Measurements from ENCODE around the gene SORCS2. TPM values are rescaled to one million over a fixed set of nuclear protein-coding genes. Genes with fewer than 3 reads are reported as not detected.

SORCS2 gene
- total RNA-seq, 2 donors from 2014 or later: 0.25 TPM; not detected in 1

DNA sequence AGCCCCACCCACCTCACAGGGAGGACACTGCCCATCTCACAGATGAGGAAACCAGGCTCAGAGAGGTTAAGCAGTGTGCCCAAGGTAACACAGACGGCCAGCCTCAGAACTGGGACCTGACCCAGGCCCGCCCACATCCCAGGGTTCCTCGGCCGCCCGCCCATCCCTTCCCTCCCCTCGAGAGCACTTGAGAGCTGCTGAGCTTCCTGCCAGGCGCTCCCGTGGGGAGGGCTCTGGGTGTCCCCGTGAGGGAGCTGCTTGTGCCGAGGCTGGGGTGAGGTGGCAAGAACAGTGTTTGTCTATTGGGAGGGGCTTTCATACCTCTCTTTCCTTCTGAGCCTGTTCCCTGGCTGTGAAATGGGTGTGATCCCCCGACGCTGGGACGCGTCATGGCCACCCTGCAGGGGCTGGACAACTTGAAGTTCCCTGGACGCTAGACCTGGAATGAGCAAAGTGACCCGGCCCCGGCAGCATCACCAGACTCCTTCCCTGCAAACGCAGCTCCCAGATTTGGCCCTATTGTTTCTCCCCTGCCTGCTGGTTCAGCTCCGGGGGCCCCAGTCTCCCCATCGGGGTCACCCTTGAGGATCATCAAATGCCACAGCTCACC lies 542.4 kb downstream of the SORCS2 start:
- Mint-ChIP-seq H3K36me3 (no peaks in the 10 kb centered on the region), H3K9me3 (no peaks in the 10 kb centered on the region), H3K27ac (no peak overlapping the region)
- DNase-seq (ENCODE audit: low spot score in 2 of 2) (no peak), ATAC-seq (no peak)

DNA sequence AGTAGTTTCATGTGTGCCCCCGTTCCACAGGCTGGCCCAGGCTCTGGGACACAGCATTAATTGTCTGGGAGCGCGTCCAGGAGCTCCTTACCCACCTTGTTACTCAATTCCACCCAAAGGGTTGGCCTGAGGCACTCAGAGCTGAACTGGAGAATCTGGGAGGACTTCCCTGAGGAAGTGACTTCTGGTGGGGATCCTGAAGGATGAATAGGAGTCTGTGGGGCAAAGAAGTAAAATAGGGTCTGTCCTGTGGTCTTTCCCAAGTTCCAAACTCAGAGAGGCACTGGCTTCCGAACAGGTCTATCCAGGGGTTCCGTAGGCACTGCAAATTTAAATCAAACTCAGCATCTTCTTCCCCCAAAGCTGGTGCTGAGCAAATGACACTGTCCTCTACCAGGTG lies 543.1 kb downstream of the SORCS2 start:
- Mint-ChIP-seq H3K9me3 (no peaks in the 10 kb centered on the region), H3K27ac (no peak overlapping the region), H3K36me3 (no peaks in the 10 kb centered on the region)
- no peak for ATAC-seq
- DNase-seq (ENCODE audit: low spot score in 2 of 2): no peak

DNA sequence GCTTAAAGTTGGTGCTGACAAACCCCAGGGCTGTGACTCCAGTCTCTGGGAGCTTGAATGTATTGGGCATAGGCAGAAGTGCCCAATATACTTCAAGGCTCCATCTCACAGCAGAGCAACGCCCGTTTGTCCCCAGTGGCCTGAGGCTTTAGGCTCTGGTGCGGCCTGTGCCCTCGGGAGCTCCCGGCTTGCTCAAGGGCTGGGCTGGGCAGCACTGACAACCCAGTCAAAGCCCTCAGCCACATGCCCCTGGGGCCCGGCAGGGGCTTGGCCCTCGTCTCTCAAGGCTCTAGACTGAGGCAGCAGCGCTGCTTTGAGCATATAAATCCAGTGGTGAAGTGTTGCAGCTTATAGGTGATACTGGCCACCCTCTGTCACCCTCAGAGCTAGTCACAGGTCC lies 543.6 kb downstream of the SORCS2 start:
- no peaks in the 10 kb centered on the region for H3K9me3 Mint-ChIP-seq
- DNase-seq (ENCODE audit: low spot score in 2 of 2): no peak
- H3K36me3 Mint-ChIP-seq: no peaks in the 10 kb centered on the region
- no peak overlapping the region for H3K27ac Mint-ChIP-seq
- no peak for ATAC-seq

DNA sequence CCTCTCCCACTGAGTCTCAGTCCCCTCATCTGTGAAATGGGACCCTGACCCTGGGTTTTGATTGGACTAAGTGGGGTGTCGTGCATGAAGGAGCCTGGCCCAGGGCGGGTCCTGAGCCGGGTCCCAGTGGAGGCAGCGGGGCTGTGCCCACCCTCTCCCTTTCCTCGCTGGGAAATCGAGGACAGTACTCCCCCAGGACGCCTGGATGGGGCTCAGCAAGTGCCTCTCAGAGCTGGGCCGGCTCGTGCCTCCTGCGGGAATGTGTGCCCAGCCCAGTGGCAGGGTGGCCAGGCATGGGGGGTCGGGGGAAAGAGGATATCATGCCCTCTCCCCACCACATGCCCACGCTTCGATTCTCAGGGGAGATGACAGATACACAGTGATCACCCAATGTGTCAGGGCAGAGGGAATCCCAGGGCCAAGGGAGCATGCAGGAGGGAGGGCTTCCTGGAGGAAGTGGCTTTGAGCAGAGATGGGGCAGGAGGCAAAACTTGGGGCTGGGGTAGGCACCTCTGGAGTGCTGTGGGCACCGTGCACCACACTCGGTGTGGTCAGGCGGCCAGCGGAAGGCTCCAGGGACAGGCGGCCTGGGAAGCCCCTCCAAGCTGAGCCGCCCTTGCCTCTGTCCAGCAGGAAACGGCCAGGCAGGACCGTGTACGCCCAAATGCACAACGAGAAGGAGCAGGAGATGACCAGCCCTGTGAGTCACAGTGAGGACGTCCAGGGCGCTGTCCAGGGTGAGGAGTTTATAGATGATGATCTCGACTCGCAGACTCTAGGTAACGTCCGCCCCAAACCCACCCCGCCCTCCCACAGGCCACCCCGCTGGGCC lies 544.3 kb downstream of the SORCS2 start:
- DNase-seq (ENCODE audit: low spot score in 2 of 2): no peak
- Mint-ChIP-seq H3K36me3 (no peaks in the 10 kb centered on the region), H3K9me3 (no peaks in the 10 kb centered on the region), H3K27ac (no peak overlapping the region)
- ATAC-seq: no peak

DNA sequence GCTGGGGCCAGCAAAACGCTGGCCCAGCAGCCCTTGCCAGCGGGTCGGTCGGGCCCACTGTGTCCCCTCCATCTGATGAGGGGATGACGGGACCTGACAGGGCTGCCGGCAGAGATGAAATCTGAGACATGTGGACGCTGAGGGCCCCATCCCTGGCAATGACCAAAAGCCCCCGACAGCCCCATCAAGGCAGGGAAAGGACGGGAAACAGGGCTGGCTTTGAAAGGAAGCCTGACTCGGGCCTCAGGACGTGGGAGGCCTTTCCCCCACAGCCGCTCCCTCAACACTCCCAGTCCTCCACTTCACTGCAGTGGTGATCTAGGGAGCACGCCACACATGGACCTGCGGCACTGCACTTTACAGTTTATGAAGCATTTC lies 544.9 kb downstream of the SORCS2 start:
- no peak for ATAC-seq
- no peaks in the 10 kb centered on the region for H3K9me3 Mint-ChIP-seq

DNA sequence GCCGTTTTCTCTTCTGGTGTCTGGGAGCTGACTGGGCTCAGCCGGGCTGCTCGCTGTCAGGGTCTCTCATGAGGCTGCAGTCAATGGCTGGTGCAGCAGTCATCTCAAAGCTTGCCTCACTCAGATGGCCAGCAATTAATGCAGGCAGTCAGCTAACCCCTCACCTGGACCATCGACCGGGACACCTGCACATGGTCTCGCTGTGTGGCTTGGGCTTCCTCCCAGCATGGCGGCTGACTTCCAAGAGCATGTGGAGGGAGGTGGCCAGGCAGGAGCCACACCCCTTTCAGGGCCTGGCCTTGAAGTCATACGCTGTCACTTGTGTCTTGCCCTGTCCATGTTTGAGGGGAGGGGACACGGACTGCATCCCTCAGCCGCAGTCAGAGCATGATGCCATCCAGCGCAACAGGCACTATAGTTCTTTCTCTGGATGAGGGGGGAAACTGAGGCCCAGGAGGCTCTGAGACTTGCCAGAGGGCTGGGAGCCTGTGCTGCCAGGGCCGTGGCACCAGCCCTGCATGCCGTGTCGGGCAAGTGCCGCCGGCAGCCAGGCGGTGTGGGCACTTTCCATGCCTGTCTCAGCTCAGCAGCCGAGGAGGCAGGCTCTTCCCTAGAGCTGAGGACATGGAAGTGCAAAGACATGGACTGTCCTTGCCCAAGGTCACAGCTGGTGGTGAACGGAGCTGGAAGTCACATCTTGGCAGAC lies 545.6 kb downstream of the SORCS2 start:
- DNase-seq (ENCODE audit: low spot score in 2 of 2): no peak

More for the DNA sequence above, 544.9 kb downstream of the SORCS2 start:
- no peak for DNase-seq (ENCODE audit: low spot score in 2 of 2)
- H3K36me3 Mint-ChIP-seq: no peaks in the 10 kb centered on the region
- H3K27ac Mint-ChIP-seq: no peak overlapping the region

DNA sequence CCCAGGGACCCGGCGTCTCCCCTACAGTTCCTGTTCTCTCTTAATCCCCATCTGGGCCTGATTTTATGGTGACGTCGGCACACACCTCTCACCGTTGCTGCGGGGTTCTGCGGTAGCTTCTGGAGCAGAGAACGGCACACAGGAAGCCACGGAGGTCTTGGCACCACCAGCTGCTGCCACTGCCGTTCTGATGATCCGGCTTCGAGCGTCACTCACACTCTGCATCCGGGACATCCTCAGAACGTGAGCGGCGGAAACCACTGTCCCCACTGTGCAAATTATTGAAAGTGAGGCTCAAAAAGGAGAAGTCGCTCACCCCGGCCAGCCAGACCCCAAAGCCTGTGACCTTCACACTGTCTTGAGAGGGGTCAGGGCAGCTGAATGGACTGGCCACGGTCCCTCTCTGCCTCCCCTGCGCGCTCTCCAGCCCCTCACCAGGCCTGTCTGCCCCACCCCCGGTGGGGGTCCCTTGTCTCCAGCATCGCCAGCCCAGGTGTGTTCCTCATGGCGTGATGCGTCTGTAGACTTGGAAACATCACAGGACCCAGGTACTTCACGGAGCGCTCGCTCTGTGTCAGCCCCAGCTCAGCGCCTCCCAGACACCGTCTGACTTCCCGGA lies 546.2 kb downstream of the SORCS2 start:
- DNase-seq (ENCODE audit: low spot score in 2 of 2): no peak
- Mint-ChIP-seq H3K9me3 (no peaks in the 10 kb centered on the region), H3K36me3 (no peaks in the 10 kb centered on the region), H3K27ac (no peak overlapping the region)
- no peak for ATAC-seq

More for the DNA sequence above, 545.6 kb downstream of the SORCS2 start:
- Mint-ChIP-seq H3K36me3 (no peaks in the 10 kb centered on the region), H3K27ac (no peak overlapping the region), H3K9me3 (no peaks in the 10 kb centered on the region)
- ATAC-seq: no peak

DNA sequence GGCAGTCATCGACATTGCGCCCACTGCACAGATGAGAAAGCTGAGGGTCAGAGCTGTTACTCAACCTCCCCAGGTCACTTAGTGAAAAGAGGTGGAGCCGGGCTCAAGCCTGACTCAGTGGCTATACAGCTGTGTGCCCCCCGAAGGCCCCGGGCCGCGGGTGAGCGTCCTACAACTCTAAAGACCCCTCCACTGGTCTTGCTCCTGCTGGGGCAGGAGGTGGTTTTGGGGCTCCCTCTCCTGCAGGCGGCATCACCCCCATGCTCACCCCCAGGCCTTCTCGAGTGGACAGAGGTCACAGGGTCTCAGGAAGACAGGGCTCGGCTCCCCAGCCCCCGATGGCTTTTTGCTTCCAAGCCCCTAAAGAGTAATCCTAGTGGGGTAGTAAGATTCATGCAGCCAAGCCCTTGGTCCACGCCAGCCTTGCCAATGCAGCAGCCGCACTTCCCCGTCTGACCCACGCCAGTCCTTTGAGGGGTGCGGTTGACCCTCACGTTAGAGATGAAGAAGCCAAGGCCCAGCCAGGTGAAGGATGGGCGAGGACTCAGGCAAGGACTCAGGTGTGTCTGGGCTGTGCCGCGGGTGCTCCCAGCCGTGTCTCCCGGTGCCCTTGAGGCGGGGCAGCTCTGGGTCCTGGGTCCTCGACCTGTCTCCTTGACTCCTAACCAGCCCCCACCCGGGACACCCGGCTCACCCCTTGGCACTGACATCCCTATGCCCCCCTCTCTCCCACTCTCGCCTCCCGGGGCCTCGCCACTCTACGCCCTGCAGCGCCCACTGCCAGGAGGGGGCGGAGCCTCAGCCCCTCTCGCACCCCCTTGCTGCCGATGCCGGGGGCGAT lies 547.0 kb downstream of the SORCS2 start:
- H3K9me3 Mint-ChIP-seq: no peaks in the 10 kb centered on the region
- no peaks in the 10 kb centered on the region for H3K36me3 Mint-ChIP-seq
- DNase-seq (ENCODE audit: low spot score in 2 of 2) (no peak), ATAC-seq (no peak)
- H3K27ac Mint-ChIP-seq: no peak overlapping the region

DNA sequence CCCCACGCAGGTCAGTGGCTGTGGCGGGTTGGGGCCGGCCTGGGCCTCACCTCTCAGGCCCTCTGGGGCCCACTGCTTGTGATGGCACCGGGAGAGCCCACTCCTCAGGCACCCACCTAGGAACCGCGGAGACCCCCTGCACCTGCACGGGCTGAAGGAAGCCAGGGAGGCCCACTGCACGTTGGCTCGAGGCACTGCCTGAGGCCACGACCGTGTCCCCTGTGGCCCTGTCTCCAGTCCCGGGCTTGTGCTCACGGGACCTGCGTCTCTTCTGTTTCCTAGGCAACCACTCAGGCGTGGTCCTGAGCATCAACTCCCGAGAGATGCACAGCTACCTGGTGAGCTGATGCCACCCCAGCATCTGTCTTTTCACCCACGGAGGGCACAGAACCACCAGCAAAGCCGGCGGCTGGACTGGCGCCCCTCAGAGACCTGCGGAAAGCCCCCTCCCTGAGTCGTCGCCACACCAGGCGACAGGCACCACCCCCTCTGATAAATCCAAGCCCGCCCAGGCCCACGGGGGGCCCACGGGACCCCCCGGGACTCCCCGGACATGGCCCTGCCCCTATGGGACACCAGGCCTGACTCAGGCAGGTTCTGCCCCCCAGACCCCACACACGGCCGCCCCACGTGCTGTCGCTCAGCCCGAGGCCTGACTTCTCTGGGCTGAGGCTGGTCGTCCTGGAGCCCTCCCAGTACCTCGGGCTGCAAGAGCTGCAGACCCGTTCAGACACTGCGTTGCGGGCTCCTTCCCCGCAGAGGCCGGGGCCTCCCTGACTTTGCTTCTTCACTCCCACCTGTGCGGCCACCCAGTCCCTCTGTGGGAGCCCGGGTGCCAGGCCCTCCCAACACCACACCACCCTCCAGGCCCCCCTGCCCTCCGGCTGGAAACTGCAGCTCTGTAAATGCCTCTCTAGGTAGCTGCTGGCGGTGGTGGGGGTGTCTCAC lies 547.9 kb downstream of the SORCS2 start:
- Mint-ChIP-seq H3K9me3 (no peaks in the 10 kb centered on the region), H3K36me3 (no peaks in the 10 kb centered on the region), H3K27ac (no peak overlapping the region)
- DNase-seq (ENCODE audit: low spot score in 2 of 2): no peak
- no peak for ATAC-seq

DNA sequence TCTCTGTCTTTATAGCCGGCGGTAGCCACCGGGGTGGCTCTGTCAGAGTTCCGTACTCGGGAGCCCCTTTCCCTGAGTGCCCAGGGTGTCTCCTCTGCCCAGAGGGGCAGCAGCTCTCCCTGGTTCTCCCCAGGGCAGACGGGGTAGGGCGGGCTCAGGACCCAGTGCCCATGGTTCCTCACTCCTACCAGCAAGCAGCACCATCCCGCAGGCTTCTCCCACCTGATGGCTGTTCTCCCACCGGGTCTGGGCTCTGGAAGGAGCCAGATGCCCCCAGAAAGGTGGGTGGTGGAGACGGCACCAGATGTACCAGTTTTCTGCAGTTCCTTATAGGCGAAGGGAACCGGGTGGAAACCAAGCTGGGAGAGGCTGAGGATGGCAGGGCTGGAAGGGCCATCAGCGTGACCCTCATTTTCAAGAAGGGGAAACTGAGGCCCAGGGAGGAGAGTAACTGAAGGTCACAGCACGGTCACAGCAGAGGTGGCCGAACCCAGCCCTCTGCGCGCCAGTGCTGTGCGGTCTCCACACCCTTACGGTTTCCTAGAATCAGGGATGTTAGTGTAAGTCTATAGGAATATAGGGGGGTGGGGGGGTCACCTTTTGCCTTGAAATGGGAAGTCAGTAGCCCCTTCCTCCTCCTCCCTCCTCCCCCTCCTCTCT lies 548.7 kb downstream of the SORCS2 start:
- no peak for ATAC-seq
- Mint-ChIP-seq H3K36me3 (no peaks in the 10 kb centered on the region), H3K27ac (no peak overlapping the region), H3K9me3 (no peaks in the 10 kb centered on the region)
- DNase-seq (ENCODE audit: low spot score in 2 of 2): no peak

DNA sequence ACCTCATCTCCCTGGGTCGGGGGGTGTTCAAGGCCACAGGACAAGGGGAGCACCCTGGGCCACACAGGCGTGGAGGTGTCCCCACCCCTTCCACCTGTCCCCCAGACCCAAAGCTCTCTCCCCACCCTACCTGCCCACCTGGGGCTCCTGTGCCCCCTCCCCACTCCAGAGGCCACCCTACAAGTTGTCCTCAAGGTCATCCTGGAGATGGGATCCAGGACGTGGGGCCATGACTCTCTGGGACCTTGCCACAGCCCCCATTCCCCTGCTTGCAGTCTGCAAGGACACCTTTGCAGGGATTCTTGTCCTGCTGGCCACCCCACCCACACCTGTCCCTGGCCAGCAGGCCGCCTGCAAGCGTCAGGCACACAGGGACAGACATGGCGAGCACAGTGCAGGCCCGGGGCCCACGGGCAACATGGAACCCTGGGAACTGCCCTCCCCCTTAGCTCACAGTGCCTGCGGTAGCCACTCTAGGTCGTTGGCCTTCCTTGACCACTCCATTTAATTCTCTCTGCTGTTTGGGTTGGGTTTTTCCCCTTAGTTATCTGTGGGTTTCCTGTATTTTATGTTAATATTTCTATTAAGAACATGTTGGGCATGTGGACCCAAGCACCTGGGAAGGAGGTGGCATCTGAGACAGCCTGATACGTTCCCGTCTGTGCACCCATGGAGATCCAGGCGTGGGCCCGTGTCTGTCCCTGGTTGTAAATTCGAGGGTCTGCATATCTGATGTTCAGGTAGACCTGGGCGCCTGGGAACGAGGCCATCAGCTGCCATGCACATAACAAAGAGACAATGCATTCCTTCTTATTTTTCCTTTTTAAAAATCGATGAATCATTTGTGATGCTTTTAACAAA lies 549.8 kb downstream of the SORCS2 start:
- Mint-ChIP-seq H3K36me3 (no peaks in the 10 kb centered on the region), H3K27ac (peak overlapping the region in 1 of 2 donors; percentile 17), H3K9me3 (no peaks in the 10 kb centered on the region)
- no peak for ATAC-seq
- no peak for DNase-seq (ENCODE audit: low spot score in 2 of 2)

DNA sequence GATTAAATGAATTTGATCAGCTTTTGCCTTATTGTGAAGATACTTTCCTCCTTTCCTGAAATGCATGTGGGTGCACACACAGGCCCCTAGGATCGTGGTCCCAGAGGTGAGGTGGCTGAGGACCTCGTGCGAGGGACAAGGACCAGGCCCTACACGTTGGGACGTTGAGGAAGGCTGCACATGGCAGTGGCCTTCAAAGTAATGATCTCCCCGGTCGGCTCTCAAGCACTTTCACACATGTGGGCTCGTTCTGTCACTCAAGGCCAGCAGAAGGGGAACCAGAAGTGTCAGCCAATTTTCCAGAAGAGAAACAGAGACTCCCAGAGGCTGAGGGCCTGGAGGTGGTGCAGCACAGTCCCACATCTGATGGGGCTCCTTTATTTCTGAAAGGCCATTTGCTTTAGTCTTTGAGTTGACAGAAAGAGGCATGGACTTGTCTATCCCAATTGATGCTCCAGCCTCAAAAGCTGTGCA lies 550.5 kb downstream of the SORCS2 start:
- H3K9me3 Mint-ChIP-seq: no peaks in the 10 kb centered on the region
- no peak for ATAC-seq
- DNase-seq (ENCODE audit: low spot score in 2 of 2): no peak
- no peaks in the 10 kb centered on the region for H3K36me3 Mint-ChIP-seq
- H3K27ac Mint-ChIP-seq: no peak overlapping the region

DNA sequence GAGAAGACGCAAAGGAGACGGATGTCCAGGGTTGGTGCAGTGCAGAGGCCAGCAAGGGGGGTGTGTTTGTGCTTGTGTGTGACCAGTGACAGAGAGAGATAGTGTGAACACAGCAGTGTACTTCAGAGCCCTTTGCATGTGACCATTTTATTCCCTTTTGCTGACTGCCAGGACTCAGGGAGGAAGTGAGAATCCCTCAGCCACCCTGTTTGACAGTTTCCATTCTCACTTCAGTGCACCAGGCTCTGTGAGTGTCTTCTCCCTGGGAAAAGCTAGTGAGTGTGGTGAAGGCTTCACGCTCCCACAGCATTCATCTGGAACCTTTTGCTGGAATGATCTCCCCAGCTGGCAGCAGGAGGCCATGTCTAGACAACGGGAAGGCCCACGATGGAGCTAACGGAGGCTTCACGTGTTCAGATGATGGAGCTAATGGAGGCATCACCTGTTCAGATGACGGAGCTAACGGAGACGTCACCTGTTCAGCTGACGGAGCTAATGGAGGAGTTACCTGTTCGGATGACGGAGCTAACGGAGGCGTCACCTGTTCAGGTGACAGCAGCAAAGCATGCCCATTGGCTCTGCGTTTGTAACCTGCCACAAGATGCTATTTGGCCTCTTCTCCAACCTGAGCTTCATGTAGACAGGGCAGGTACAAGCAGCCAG lies 551.9 kb downstream of the SORCS2 start:
- H3K36me3 Mint-ChIP-seq: no peaks in the 10 kb centered on the region
- no peak for ATAC-seq
- no peak for DNase-seq (ENCODE audit: low spot score in 2 of 2)
- H3K27ac Mint-ChIP-seq: peak overlapping the region in 1 of 2 donors; percentile 70
- H3K9me3 Mint-ChIP-seq: no peaks in the 10 kb centered on the region

All from activated naive CD4-positive, alpha-beta T cell treated with anti-CD3 and anti-CD28 coated beads, Interleukin-2, amount 50 U/mL, for 72 hours (primary cell).